Measurements from ENCODE around the gene TBXAS1. TPM values are rescaled to one million over a fixed set of nuclear protein-coding genes. Genes with fewer than 3 reads are reported as not detected.

Gene TBXAS1
- total RNA-seq: 2.3 and 3.2 TPM in 2 replicates

DNA sequence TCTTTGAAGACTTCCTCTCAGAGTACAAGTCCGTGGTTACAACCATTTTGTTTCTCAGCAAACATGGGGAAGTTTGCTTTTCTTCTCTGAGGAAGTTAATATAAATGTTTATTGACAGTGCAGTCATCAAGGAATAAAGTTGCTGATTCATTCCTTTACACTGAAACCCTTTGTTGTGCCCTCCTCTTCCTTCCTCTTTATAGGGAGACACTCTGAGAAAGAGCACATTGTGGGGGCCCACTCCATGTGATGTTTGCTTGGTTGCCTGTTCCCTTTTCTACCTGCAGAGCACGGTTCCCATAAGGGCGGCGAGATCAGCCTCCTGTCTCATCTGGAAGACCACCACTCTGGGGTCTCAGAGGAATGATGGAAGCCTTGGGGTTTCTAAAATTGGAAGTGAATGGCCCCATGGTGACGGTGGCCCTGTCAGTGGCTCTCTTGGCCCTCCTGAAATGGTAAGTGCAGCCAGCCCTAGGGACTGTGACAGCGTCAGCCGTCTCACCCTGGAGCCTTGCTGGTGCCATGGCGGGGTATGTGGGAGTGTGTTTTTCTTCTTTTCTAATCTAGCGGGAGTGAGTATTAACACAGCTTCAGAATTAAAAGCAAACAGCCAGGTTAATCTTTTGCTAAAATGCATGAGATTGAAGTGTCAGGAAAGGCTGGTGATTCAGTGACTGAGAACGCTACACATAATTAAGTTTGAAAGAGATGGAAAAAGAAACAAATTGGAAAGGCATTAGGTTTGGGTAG, at the start of gene TBXAS1:
TSS of gene TBXAS1 (plus strand) at position 240 of the 750 bp plus-strand sequence. CDS start at position 367, 127 bp downstream.

DNA sequence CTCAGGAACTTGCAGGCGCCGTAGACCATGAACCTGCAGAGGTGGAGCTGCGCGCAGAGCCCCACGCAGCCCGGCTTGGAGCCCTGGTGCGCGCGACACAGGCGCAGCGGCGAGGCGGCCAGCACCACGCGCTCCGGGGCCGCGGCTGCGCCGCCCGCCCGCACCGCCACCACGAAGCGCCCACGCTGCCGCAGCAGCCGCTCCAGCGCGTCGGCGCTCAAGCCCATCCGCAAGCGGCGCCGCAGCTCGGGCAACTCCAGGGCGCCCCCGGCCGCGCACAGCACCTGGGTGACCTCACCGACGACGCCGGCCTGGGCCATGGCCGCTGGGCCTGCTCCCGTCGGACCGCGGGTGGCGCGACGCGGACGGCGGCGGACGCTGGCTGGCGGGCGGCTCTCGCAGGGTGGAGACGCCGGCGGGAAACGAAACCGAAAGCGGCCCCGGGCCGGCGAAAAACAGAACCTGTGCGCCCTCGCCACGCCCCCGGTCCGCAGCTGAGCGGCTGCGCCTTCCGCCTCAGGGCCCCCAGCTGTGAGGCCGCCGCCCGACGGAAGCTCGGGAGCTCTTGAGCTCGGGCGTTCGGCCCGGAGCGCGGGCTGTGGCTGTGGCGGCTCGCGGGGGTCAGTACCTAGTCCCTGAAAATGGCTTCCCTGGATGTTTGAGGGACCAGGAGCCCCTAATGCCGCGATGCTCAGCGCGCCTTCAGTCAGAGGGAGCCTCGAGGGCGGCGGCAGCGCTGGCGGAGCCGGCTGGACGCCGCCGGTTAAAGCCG, 233.7 kb downstream of the TBXAS1 start, which contains the start of gene PARP12:
TSS of gene PARP12 (minus strand) at position 424 of the 772 bp plus-strand sequence. CDS start at position 320, 104 bp downstream.

Other genes starting within 250 kb of the TBXAS1 start
- 10.4 and 18.5 TPM in 2 replicates for gene HIPK2, start 51.3 kb upstream of the TBXAS1 start, total RNA-seq
- 8.3 and 15.5 TPM in 2 replicates for gene PARP12, start 233.7 kb downstream of the TBXAS1 start, total RNA-seq